Left ventricle myocardium inferior (tissue), 1 donor: ENCODE measurements around the gene ABCC3. TPM values are rescaled to one million over a fixed set of nuclear protein-coding genes. Genes with fewer than 3 reads are reported as not detected.

Experiments used
- DNase-seq: peaks from one replicate; pipeline ENCODE4 v3.0.0-alpha.2; 2020
- H3K27ac ChIP-seq: fragments of 200-600 bp; replicated peaks from 2 replicates; pipeline ENCODE4 v1.8.0; 2021
- H3K27me3 ChIP-seq: fragments of 200-600 bp; 2 replicates; pipeline ENCODE4 v1.8.0; 2021; ENCODE audit warnings: low read depth
- H3K36me3 ChIP-seq: fragments of 200-600 bp; 2 replicates; pipeline ENCODE4 v1.8.0; 2021
- H3K4me1 ChIP-seq: fragments of 200-600 bp; 2 replicates; pipeline ENCODE4 v1.8.0; 2021
- H3K4me3 ChIP-seq: fragments of 200-600 bp; 2 replicates; pipeline ENCODE4 v1.8.0; 2021; ENCODE audit warnings: mild to moderate bottlenecking, moderate library complexity
- H3K9me3 ChIP-seq: fragments of 200-600 bp; replicated peaks from 2 replicates; pipeline ENCODE4 v1.8.0; 2021
- intact Hi-C: fragments of 100-400 bp; cut with micrococcal nuclease; formaldehyde crosslinking; loops from one replicate; pipeline ENCODE4 v1.11.0; 2022
- total RNA-seq: library from RNA; stranded (reverse); fragmentation: NEBNext Ultra II Directional; extraction: Animal tissue kit (Norgen Biotek cat#: 25700); gene quantifications from one replicate; pipeline ENCODE4 v1.2.1, GENCODE V29; 2021
- TF ChIP-seq, protein P1 (sequence below): fragments of 200-600 bp; IDR thresholded peaks from 2 replicates; pipeline ENCODE4 v1.8.0; 2021; ENCODE audit warnings: antibody characterized with exemption, mild to moderate bottlenecking, borderline replicate concordance
- donor health status: DM: no; HTN: yes; CAD: no; lungs with severe emphysema.

The ABCC3 gene
- total RNA-seq, 1 donor from 2014 or later = 0.88 TPM

DNA sequence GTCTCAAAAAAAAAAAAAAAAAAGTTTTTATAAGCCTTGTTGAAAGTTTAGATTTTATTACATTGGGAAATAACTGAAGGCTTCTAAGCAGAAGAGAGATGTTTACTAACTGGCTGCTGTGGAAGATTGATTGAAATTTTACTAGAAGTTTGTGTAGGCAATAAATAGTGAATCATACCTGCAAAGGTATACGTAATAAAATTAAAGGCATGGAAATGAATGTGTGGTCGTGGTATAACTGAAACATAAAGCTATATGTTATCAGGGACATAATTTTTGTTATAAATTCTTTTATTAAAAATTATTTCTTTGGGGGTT lies 93.4 kb downstream of the ABCC3 start:
- no peak for DNase-seq
- TF ChIP-seq, protein P1, sequence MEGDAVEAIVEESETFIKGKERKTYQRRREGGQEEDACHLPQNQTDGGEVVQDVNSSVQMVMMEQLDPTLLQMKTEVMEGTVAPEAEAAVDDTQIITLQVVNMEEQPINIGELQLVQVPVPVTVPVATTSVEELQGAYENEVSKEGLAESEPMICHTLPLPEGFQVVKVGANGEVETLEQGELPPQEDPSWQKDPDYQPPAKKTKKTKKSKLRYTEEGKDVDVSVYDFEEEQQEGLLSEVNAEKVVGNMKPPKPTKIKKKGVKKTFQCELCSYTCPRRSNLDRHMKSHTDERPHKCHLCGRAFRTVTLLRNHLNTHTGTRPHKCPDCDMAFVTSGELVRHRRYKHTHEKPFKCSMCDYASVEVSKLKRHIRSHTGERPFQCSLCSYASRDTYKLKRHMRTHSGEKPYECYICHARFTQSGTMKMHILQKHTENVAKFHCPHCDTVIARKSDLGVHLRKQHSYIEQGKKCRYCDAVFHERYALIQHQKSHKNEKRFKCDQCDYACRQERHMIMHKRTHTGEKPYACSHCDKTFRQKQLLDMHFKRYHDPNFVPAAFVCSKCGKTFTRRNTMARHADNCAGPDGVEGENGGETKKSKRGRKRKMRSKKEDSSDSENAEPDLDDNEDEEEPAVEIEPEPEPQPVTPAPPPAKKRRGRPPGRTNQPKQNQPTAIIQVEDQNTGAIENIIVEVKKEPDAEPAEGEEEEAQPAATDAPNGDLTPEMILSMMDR = no peak
- H3K9me3 ChIP-seq = no peaks in the 10 kb centered on the region
- intact Hi-C loops = no loop called here
- H3K4me3 ChIP-seq = no peak overlapping the region
- no peak overlapping the region for H3K27ac ChIP-seq
- no peaks in the 10 kb centered on the region for H3K36me3 ChIP-seq
- peaks cover 94% of the 10 kb centered on the region for H3K4me1 ChIP-seq
- no peaks in the 10 kb centered on the region for H3K27me3 ChIP-seq

DNA sequence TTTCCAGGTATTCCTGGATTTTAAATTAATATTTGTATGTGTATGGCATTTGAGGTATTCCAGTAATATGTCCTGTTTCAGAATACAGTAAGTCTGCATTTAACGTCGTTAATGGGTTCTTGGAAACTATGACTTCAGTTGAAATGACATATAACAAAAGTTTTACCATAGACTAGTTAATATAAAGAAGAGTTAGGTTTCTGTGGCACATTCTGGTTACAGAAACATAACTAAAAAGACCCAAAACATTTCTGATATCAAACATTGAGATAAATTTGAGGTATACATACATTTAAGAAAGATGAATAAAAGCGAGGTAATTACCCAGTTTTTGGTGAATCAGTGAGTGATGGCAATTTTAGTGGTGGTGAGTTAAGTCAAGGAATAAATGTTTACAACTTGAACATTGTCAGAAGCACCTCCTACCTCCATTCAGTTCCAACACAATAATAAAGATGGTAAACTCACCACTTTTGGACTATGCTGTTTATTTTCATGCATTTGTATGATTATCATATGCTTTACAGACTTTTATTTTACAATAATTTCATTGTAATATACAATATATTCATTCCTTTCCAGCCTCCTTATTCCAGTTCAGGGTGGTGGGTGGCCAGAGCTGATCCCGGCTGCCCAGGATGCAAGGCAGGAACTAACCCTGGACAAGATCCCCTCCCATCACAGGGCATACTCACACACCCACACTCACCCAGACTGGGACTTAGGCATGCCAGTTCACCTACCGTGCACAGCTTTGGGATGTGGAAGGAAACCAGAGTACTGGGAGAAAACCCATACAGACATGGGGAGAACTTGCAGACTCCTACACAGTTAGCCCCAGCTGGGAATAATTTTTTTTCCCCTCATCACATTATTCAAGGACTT lies 94.4 kb downstream of the ABCC3 start:
- Histone ChIP-seq H3K27me3 (no peaks in the 10 kb centered on the region), H3K4me1 (peaks cover 85% of the 10 kb centered on the region), H3K36me3 (no peaks in the 10 kb centered on the region), H3K27ac (no peak overlapping the region), H3K9me3 (no peaks in the 10 kb centered on the region), H3K4me3 (no peak overlapping the region)
- TF ChIP-seq, protein P1 = no peak
- no peak for DNase-seq
- intact Hi-C loops = no loop called here

DNA sequence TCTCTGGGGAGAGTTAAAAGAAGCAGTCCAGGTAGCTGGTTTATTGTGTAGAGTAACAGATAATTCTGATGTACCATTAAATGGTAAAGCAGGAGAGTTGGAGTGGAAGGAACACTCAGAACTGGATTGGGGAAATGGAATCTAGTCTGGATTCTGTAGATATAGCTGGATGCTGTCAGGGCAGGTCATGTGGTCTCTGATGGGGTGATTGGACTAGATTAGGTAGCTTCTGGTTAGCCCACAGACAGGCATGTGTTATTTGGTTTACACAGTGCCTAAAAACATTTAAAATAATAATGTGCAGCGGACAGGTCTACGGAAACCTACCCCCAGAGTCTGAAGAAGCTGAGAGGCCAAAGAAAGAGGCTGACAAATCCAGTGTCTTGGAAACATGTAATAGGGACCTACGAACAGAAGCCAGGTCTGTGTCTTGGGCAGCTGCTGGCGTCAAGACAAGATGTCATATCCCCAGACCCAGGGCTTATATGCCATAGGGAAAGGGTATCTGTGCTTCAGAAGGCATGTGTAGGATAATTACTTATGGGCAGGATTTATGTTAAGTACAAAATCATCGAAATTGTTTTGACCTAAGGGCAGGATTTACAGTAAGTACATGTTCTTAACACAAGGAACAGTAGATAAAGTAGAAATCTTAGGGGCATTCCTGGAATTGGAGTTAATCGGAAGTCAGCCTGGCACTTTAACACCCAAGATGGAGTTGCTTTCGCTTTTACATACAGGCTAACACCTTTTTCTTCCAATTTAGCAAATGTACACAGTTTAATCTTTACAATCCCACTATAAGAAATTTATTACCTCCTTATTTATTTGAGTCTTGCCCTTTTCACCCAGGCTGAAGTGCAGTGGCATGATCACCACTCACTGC lies 97.1 kb downstream of the ABCC3 start:
- no peaks in the 10 kb centered on the region for H3K9me3 ChIP-seq
- intact Hi-C loops = no loop called here
- H3K36me3 ChIP-seq = no peaks in the 10 kb centered on the region
- no peaks in the 10 kb centered on the region for H3K27me3 ChIP-seq
- H3K4me1 ChIP-seq = peaks cover 80% of the 10 kb centered on the region
- peak overlapping the region; percentile 25 for H3K27ac ChIP-seq
- DNase-seq = no peak
- no peak overlapping the region for H3K4me3 ChIP-seq
- TF ChIP-seq, protein P1 = no peak

DNA sequence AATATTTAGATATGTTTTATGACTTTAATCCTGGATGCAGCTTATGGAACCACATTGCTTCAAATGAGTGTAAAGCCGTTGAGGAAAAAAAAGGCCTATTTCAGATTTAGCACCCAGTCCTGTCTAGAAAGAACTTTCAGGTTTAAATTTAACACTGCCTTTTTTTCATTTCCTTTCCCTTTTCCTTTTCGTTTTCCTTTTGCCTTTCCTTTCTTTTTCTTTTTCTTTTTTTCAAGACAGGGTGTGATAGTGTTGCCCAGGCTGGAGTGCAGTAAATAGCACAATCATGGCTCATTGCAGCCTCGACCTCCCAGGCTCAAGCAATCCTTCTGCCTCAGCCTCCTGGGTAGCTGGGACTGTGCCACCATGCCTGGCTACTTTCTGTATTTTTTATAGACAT lies 100.6 kb downstream of the ABCC3 start:
- Histone ChIP-seq H3K4me1 (peaks cover 57% of the 10 kb centered on the region), H3K27ac (no peak overlapping the region), H3K9me3 (no peaks in the 10 kb centered on the region), H3K4me3 (no peak overlapping the region), H3K27me3 (no peaks in the 10 kb centered on the region), H3K36me3 (peaks cover 25% of the 10 kb centered on the region)
- no peak for DNase-seq
- intact Hi-C loops = no loop called here
- TF ChIP-seq, protein P1 = no peak

DNA sequence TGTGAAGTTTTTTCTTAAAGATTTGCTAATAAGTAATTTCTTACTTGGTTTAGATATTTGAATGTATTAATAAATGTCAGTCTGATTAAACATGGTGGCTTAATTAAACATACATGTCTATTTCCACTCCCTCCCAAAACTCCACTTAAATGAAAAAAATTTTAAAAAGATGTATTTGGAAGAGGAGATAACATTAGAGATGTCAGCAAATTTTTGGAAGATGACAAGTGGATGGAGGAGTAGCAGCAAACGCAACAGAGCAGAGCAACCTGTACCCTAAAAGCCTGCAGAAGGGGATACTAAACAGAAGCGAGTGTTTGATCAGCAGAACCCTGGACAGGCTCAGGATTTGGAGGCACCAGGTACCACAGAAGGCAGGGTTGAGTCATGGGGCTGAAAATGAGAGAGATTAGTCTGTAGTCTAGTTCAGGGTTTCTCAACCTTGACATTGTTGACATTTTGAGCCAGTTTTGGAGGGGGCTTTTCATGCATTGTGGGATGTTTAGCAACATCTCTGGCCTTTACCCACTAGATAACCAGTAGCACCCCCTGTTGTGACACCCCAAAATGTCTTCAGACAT lies 102.5 kb downstream of the ABCC3 start:
- peaks cover 44% of the 10 kb centered on the region for H3K36me3 ChIP-seq
- intact Hi-C loops = no loop called here

More for the DNA sequence above, 102.5 kb downstream of the ABCC3 start:
- H3K4me3 ChIP-seq = no peak overlapping the region
- no peaks in the 10 kb centered on the region for H3K27me3 ChIP-seq
- H3K9me3 ChIP-seq = no peaks in the 10 kb centered on the region
- DNase-seq = no peak
- H3K27ac ChIP-seq = no peak overlapping the region
- TF ChIP-seq, protein P1 = no peak
- peaks cover 38% of the 10 kb centered on the region for H3K4me1 ChIP-seq
